Natural killer cell treated with Interleukin-12 subunit alpha and Interleukin-12 subunit beta and Interleukin-15 and Interleukin-18, amount 100 ng/mL, for 72 hours (primary cell): ENCODE results near the gene TRAF3. TPM values are rescaled to one million over a fixed set of nuclear protein-coding genes. Genes with fewer than 3 reads are reported as not detected.
A peak's percentile ranks its signal among the peaks of the same experiment; 100 is the strongest.
"Not testable (repeated sequence)": the region's sequence is repeated elsewhere in the genome, so short reads cannot be mapped to it uniquely, and the experiment has no call there.

ENCODE experiments used
- ATAC-seq, 2 donors: fragments of 150-1000 bp; cut with Tn5 transposase in 1 of 2; sonication (Bioruptor Pico), chemical (Tn5 transposase) in 1 of 2; 2 replicates each; pipeline ENCODE4 v1.10.0; 2021
- DNase-seq: peaks from one replicate; pipeline ENCODE4 v3.0.0; 2022; ENCODE audit warnings: low spot score
- H3K27ac Mint-ChIP-seq, 2 donors: 1 replicate in 1 of 2; 2 replicates in 1 of 2; pipeline ENCODE4 v1.8.0; 2022; ENCODE audit warnings: mixed read lengths in 2 of 2, mild to moderate bottlenecking in 1 of 2, moderate library complexity in 1 of 2
- H3K27me3 Mint-ChIP-seq, 2 donors: 1 replicate in 1 of 2; 2 replicates in 1 of 2; pipeline ENCODE4 v1.8.0; 2022; ENCODE audit warnings: mixed read lengths in 2 of 2
- H3K36me3 Mint-ChIP-seq: one replicate; pipeline ENCODE4 v1.8.0; 2022; ENCODE audit warnings: mixed read lengths
- H3K4me1 Mint-ChIP-seq, 2 donors: 1 replicate in 1 of 2; 2 replicates in 1 of 2; pipeline ENCODE4 v1.8.0; 2022; ENCODE audit warnings: low read depth in 2 of 2, mixed read lengths in 2 of 2, mild to moderate bottlenecking in 1 of 2
- H3K4me3 Mint-ChIP-seq: one replicate; pipeline ENCODE4 v1.8.0; 2022; ENCODE audit warnings: mixed read lengths
- H3K9me3 Mint-ChIP-seq: 2 replicates; pipeline ENCODE4 v1.8.0; 2022; ENCODE audit warnings: mixed read lengths
- total RNA-seq, 2 donors: library from RNA; stranded (reverse); gene quantifications; one replicate each; pipeline ENCODE4 v1.2.3, GENCODE V29; 2022

The TRAF3 gene
- total RNA-seq, 2 donors from 2014 or later = 37.6 to 84.6 TPM

- Mint-ChIP-seq H3K9me3 (no peaks in the 10 kb centered on the region), H3K27ac (peak overlapping the region in 1 of 2 donors; percentile 74), H3K36me3 (peaks cover 11% of the 10 kb centered on the region), H3K4me1 (peaks cover 42 to 43% of the 10 kb centered on the region in 2 donors), H3K27me3 (no peaks in the 10 kb centered on the region), H3K4me3 (no peak overlapping the region)
- DNase-seq (no peak), ATAC-seq (no peak)
These were observed 36.4 kb downstream of the TRAF3 start for GRCh38 chr14:102813691-102814090.

DNA sequence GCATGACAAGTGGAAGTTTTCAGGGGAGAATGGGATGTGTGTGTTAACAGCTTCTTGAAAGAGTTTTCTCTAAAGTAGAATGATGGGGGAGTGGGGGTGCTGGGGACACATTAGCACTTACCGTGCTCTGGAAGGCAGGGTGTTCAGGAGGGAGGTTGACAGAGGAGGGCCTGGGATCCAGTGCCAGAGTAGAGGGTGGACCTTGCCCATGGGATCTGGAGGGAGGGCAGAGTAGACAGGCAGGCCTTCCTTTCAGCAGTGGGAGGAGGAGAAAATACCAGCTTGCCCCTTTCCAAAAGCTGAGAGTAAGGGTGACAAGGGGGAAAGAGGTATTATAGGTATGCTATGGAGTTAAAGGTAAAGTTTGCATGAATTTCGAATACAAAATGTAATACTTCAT, 40.1 kb downstream of the TRAF3 start:
- Mint-ChIP-seq H3K4me3 (no peak overlapping the region), H3K4me1 (peaks cover 47 to 56% of the 10 kb centered on the region in 2 donors), H3K36me3 (peaks cover 11% of the 10 kb centered on the region), H3K27ac (peak overlapping the region; percentile 57 to 82), H3K9me3 (no peaks in the 10 kb centered on the region), H3K27me3 (no peaks in the 10 kb centered on the region)
- ATAC-seq (no peak), DNase-seq (no peak)

DNA sequence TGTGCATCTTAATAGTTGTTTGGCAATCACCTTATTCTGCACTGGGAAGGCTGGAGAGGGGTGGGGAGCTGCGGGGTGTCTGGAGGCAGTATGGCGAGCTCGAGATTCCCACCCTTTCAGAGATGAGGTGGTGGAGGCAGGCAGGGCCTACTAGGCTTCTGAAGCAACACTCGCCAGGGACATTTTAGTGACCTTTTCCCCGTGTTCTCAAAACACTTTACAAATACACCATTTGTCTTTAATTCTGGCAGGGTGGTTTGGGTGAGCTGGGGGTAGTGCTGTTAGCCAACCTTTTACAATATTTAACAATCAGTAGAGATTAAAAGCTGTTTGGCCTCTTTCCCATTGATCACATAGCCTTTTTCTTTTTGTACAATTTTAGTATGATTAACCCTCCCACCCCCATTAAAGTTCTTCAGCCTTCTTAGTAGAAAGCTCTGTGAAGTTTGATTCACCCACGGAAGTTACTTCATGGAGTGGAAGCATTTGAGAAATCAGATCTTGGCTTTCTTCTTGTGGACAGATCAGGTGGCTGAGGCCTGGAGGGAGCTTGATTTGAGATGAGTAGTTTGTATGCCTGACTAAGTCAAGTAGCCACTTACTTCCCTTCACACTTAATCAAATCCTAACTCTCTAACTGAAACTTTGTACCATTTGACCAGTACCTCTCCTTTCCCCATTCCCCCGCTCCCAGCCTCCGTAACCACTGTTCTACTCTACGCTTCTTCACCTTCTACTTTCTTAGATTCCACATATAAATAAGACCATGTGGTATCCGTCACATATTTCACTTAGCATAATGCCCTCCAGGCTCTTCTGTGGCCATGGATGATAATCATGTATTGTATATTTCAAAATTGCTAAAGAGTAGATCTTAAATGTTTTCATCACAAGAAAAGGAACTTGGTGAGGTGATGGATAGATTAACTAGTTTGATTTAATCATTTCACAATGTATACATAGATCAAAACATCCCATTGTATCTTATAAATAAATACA, 41.0 kb downstream of the TRAF3 start:
- ATAC-seq (no peak), DNase-seq (no peak)
- H3K36me3 Mint-ChIP-seq = peaks cover 11% of the 10 kb centered on the region
- no peaks in the 10 kb centered on the region for H3K27me3 Mint-ChIP-seq
- H3K27ac Mint-ChIP-seq = peak overlapping the region; percentile 57 to 82
- no peak overlapping the region for H3K4me3 Mint-ChIP-seq
- H3K4me1 Mint-ChIP-seq = peaks cover 53 to 63% of the 10 kb centered on the region in 2 donors
- no peaks in the 10 kb centered on the region for H3K9me3 Mint-ChIP-seq

GRCh38 chr14:102819176-102819628, 42.0 kb downstream of the TRAF3 start:
- Mint-ChIP-seq H3K9me3 (no peaks in the 10 kb centered on the region), H3K4me3 (peak overlapping the region; percentile 83), H3K4me1 (peaks cover 49 to 57% of the 10 kb centered on the region in 2 donors), H3K27me3 (no peaks in the 10 kb centered on the region), H3K27ac (peak overlapping the region; percentile 57 to 82), H3K36me3 (peaks cover 11% of the 10 kb centered on the region)
- ATAC-seq (peak; percentile 90 to 93), DNase-seq (peak; percentile 72)

DNA sequence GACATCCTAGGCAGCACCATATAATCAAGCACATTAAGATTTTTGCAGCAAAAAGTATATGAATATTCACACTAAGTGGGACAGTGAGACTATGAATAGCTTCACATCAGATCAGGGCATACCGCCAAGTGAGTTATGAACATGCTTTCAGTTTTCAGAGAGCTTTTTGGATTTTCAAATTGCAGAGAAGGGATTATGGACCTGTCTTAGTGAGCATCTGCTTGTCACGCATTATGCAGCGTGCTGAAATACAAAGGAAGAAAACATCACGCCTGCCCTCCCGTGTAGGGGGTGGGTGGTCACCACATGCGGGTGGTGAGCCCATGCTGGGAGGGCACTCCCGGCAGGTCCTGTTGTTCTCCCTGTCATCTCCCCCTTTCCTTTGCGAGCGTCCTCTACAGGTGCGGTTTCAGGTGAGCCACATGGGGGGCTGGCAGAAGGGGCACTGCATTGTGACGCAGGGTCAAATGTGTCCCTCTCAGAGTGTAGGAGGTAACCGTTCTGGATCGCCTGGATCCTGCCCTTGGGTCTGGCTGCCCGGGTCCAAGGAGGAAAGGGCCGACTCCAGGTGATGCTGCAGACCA, 42.6 kb downstream of the TRAF3 start:
- H3K4me1 Mint-ChIP-seq = peaks cover 47 to 57% of the 10 kb centered on the region in 2 donors
- H3K4me3 Mint-ChIP-seq = peak overlapping the region; percentile 83
- ATAC-seq (peak in 1 of 2 donors; percentile 18), DNase-seq (no peak)
- H3K36me3 Mint-ChIP-seq = peaks cover 11% of the 10 kb centered on the region
- no peaks in the 10 kb centered on the region for H3K27me3 Mint-ChIP-seq
- peak overlapping the region; percentile 57 to 82 for H3K27ac Mint-ChIP-seq
- H3K9me3 Mint-ChIP-seq = no peaks in the 10 kb centered on the region

DNA sequence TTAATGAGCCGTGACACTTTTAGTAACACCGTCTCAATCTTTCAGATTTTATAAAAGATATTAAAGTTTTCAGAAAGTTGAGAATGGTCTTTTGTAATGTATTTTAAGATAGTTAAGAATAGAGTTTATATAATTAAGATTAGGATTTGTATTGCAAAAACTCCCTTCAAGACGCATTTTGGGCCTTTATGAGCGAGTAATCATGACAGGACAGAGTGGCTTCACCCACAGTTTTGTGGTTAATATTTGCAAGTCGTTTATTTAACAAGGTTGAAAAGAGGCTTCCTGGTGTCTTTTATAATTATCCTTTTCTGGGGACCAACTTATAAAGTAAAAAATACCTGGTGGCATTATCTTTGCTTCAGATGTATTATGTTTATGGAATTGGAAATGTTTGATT, 44.0 kb downstream of the TRAF3 start:
- ATAC-seq = no peak
- no peak for DNase-seq
- peaks cover 6% of the 10 kb centered on the region for H3K36me3 Mint-ChIP-seq
- H3K4me1 Mint-ChIP-seq = peaks cover 46 to 61% of the 10 kb centered on the region in 2 donors
- H3K9me3 Mint-ChIP-seq = no peaks in the 10 kb centered on the region
- H3K27ac Mint-ChIP-seq = peak overlapping the region; percentile 58 to 62
- peak overlapping the region; percentile 55 for H3K4me3 Mint-ChIP-seq
- H3K27me3 Mint-ChIP-seq = no peaks in the 10 kb centered on the region

- H3K27me3 Mint-ChIP-seq = no peaks in the 10 kb centered on the region
- H3K27ac Mint-ChIP-seq = peak overlapping the region; percentile 9 to 56
- H3K4me1 Mint-ChIP-seq = peaks cover 41 to 51% of the 10 kb centered on the region in 2 donors
- no peak for DNase-seq
- no peaks in the 10 kb centered on the region for H3K9me3 Mint-ChIP-seq
- H3K4me3 Mint-ChIP-seq = peak overlapping the region; percentile 41
- H3K36me3 Mint-ChIP-seq = no peaks in the 10 kb centered on the region
- peak in 1 of 2 donors; percentile 22 for ATAC-seq
These were observed 45.1 kb downstream of the TRAF3 start for GRCh38 chr14:102822311-102822863.

GRCh38 chr14:102822887-102823286, 45.6 kb downstream of the TRAF3 start:
- not testable (repeated sequence) for ATAC-seq, H3K9me3 Mint-ChIP-seq, H3K27me3 Mint-ChIP-seq, DNase-seq, H3K36me3 Mint-ChIP-seq
- Mint-ChIP-seq H3K4me3 (peak overlapping the region; percentile 41), H3K27ac (peak overlapping the region; percentile 9 to 56), H3K4me1 (peaks cover 41 to 46% of the 10 kb centered on the region in 2 donors)

GRCh38 chr14:102823546-102823945, 46.3 kb downstream of the TRAF3 start:
- peaks cover 38 to 39% of the 10 kb centered on the region in 2 donors for H3K4me1 Mint-ChIP-seq
- no peaks in the 10 kb centered on the region for H3K9me3 Mint-ChIP-seq
- no peak overlapping the region for H3K4me3 Mint-ChIP-seq

GRCh38 chr14:102824832-102825231, 47.6 kb downstream of the TRAF3 start:
- Mint-ChIP-seq H3K27me3 (no peaks in the 10 kb centered on the region), H3K27ac (no peak overlapping the region), H3K9me3 (no peaks in the 10 kb centered on the region), H3K36me3 (no peaks in the 10 kb centered on the region), H3K4me1 (peaks cover 26 to 37% of the 10 kb centered on the region in 2 donors), H3K4me3 (no peak overlapping the region)
- DNase-seq (no peak), ATAC-seq (no peak)

More at GRCh38 chr14:102823546-102823945, 46.3 kb downstream of the TRAF3 start:
- ATAC-seq (no peak), DNase-seq (no peak)
- no peaks in the 10 kb centered on the region for H3K27me3 Mint-ChIP-seq
- no peaks in the 10 kb centered on the region for H3K36me3 Mint-ChIP-seq
- H3K27ac Mint-ChIP-seq = no peak overlapping the region

DNA sequence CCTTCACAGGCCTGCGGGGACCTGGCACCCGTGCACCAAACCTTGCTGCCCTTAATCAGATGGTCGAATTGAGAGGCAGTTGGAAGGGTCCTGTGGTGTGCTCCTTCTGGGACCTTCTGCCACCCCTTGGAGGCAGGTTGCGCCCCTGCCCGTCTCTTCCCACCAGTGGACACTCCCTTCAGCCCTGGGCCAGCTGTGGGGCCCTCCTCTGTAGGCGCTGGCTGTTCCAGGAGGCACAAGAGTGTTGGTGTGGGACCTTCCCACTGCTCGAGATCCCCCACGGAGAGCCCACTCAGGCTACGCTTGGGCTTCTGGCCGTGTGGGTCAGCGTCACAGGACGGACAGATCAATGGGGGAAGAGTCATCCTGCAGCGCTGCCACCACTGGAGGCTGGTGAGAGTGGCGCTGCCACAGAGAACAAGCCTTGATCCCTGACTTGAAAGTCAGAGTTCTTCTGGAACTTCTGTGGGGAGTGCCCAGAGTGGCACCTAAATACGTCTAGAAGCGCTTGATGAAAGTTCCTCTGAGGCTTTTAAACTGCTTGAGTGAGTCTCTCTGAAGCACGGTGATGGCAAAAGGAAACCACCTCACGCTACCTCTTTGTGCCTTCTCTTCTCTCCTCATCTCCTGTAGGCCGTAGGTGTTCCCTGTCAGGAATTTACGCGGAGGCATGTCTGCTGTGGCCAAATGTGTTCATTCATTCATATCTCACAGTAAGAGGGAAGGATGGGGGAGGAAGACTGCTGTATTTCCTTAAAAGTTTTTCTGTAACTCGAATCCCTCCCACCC, 48.3 kb downstream of the TRAF3 start:
- H3K36me3 Mint-ChIP-seq = no peaks in the 10 kb centered on the region
- DNase-seq (no peak), ATAC-seq (no peak)
- no peaks in the 10 kb centered on the region for H3K9me3 Mint-ChIP-seq
- H3K27ac Mint-ChIP-seq = peak overlapping the region in 1 of 2 donors; percentile 51
- peaks cover 24 to 37% of the 10 kb centered on the region in 2 donors for H3K4me1 Mint-ChIP-seq
- H3K27me3 Mint-ChIP-seq = no peaks in the 10 kb centered on the region
- H3K4me3 Mint-ChIP-seq = no peak overlapping the region

GRCh38 chr14:102826161-102826560, 48.9 kb downstream of the TRAF3 start:
- H3K27me3 Mint-ChIP-seq = no peaks in the 10 kb centered on the region

More at GRCh38 chr14:102826161-102826560, 48.9 kb downstream of the TRAF3 start:
- Mint-ChIP-seq H3K27ac (peak overlapping the region in 1 of 2 donors; percentile 51), H3K4me3 (no peak overlapping the region), H3K36me3 (no peaks in the 10 kb centered on the region), H3K9me3 (no peaks in the 10 kb centered on the region), H3K4me1 (peaks cover 26 to 39% of the 10 kb centered on the region in 2 donors)
- ATAC-seq (no peak), DNase-seq (no peak)
